Fibroblast of pulmonary artery (primary cell): ENCODE data around the gene ACER2.
"Not testable (repeated sequence)": the region's sequence is repeated elsewhere in the genome, so short reads cannot be mapped to it uniquely, and the experiment has no call there.

ENCODE experiments used
- DNase-seq: peaks from one replicate; pipeline ENCODE4 v3.0.0-alpha.2; 2010; ENCODE audit warnings: low read depth
- H3K4me3 ChIP-seq: replicated peaks from 2 replicates; pipeline ENCODE4 v1.5.1; 2011; ENCODE audit warnings: low read depth, mild to moderate bottlenecking, control low read depth, low read length, moderate library complexity
- TF ChIP-seq, protein P1 (sequence below): IDR thresholded peaks from 2 replicates; pipeline ENCODE4 v1.5.1; 2011; ENCODE audit warnings: mild to moderate bottlenecking, control low read depth, low read length, inconsistent platforms; ENCODE audit errors: missing control alignments

The ACER2 gene

DNA sequence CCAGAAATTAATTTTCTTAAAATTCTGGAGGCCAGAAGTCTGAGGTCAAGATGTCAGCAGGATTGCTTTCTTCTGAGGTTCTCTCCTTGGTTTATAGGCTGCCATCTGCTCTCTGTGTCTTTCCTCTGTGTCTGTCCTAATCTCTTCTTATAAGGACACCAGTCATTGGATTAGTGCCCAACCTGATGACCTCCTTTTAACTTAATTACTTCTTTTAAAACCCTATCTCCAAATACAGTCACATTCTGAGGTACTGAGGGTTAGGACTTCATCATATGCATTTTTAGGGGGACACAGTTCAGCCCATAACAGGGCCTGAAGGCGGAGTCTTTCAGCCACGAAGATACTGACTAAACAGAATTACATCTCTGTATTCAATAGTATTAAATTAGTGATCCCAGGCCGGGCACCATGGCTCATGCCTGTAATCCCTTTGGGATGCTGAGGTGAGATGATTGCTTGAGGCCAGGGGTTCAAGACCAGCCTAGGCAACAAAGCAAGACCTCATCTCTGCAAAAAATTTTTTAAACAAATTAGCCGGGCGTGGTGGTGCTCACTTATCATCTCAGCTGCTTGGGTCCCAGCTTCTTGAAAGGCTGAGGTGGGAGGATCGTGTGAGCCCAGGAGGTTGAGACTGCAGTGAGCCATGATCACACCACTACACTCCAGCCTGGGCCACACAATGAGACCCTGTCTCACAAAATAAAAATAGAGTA lies 22.9 kb upstream of the ACER2 start:
- TF ChIP-seq, protein P1, sequence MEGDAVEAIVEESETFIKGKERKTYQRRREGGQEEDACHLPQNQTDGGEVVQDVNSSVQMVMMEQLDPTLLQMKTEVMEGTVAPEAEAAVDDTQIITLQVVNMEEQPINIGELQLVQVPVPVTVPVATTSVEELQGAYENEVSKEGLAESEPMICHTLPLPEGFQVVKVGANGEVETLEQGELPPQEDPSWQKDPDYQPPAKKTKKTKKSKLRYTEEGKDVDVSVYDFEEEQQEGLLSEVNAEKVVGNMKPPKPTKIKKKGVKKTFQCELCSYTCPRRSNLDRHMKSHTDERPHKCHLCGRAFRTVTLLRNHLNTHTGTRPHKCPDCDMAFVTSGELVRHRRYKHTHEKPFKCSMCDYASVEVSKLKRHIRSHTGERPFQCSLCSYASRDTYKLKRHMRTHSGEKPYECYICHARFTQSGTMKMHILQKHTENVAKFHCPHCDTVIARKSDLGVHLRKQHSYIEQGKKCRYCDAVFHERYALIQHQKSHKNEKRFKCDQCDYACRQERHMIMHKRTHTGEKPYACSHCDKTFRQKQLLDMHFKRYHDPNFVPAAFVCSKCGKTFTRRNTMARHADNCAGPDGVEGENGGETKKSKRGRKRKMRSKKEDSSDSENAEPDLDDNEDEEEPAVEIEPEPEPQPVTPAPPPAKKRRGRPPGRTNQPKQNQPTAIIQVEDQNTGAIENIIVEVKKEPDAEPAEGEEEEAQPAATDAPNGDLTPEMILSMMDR, result no peak
- no peak overlapping the region for H3K4me3 ChIP-seq
- DNase-seq, result no peak

DNA sequence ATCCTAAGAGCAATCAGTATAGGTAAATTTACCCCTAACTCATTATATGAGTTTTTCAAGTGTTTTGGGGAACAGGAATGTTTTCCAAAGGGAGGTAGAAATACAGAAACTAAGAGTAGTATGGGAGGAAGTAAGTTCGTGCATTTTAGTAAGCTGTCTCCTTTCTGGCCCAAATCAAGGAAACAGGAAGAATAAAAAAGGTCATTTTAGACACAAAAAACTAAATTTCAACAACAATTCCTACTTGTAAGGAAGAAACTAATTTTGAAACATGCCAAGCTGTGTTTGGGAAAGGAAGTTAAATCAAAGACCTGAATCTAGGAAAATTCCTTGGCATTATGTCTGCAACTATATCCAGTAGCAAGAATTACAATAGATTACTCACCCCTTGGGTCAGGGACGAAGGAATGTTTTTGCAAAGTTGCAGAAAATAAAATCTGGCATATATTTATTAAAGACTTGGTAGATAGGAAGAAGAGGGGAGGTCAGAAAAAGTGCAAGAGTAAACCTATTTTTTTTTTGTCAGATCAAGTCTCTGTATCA lies 22.2 kb upstream of the ACER2 start:
- no peak overlapping the region for H3K4me3 ChIP-seq
- TF ChIP-seq, protein P1, result no peak
- DNase-seq, result peak; percentile 64

DNA sequence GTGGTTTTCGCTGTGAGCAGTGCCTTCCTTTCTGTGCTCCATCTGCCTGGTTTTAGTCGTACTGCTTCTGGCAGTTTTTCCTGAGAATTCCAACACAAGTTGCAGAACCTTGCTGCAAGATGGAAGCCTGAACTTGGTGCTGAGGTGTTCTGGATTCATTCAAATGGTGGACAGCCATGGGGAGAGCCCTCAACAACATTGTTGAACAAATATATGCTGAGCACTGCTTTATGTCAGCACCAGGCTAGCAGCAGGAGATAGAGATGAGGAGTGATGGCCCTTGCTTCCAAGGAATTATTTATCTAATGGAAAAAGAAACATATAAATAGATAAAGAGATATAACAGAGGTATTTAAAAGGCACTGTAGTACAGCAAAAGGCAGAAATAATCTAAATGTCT lies 21.5 kb upstream of the ACER2 start:
- no peak for DNase-seq
- TF ChIP-seq, protein P1, result no peak
- no peak overlapping the region for H3K4me3 ChIP-seq

DNA sequence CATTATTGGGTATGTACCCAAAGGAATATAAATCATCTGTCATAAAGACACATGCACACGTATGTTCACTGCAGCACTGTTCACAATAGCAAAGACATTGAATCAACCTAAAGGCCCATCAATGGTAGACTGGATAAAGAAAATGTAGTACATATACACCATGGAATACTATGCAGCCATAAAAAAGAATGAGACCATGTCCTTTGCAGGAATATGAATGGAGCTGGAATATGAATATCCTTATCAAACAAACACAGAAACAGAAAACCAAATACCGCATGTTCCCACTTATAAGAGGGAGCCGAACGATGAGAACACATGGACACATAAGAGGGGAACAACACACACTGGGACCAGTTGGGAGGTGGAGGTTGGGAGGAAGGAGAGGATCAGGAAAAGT lies 19.3 kb upstream of the ACER2 start:
- H3K4me3 ChIP-seq, DNase-seq: not testable (repeated sequence)

DNA sequence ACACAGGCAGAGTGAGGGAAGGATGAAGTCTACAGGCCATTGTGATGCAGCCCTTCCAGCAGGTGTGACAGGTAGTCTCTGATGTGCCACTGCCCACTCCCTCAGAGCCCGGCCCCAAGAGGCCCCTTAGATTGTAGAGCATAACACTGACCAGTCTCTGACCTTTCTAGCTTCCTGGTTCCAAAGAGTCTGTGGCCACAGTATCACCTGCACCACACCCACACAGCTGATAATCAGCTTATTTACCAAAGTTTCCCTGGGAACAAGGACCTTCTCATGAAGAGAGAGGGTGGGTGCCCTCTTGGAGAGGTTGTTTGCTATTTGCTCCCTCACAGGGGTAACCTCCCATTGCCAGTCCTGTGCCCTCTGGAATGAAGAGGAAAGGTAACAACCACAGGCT lies 11.0 kb upstream of the ACER2 start:
- DNase-seq, result no peak
- no peak overlapping the region for H3K4me3 ChIP-seq
- TF ChIP-seq, protein P1, result no peak

DNA sequence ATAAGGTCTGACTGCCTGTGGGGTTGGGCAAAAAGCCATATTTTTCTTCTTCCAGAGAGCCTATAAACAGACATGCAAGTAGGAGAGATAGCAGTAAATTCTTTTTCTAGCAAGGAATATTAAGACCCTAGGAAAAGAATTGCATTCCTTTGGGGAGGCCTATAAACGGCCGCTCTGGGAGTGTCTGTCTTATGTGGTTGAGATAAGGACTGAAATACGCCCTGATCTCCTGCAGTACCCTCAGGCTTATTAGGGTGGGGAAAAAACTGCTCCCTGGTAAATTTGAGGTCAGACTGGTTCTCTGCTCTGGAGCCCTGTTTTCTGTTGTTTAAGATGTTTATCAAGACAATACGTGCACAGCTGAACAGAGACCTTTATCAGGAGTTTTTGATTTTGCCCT lies 5.6 kb upstream of the ACER2 start:
- not testable (repeated sequence) for DNase-seq, H3K4me3 ChIP-seq

DNA sequence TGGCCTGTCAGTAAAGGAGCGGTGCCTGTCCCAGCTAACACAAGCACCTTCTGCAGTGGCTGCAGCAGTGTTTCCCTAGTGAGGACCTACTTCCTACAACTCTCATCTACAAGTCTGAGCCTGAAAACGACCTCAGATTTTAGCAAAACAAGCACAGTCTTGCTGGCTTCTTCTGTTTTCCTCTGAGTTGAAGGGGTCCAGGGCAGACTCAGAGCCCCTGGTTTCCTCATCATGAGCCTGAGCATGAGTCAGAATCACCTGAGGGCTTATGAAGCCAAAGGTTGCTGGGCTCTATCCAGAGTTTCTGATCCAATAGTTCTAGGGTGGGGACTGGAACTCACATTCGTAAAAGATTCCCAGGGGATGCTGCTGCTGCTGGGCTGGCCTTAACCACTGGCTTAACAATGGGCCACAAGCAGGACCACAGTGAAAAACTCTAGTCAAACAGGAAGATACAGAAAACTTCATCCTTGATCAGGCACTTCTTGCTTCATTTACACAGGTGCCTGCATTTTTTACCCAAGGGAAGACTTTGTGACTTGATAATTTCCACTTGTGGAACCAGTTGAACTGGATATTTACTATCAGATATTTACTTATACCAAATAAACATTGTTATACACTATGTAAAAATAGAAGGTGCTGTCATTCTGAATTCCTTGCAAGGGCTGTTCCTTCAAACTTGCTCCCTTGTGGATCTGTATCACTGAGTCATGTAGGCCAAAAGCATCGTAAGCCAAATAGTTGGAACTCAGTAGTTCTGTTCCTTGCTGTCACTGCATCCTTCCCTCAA lies 4.3 kb upstream of the ACER2 start:
- no peak for DNase-seq
- TF ChIP-seq, protein P1, result no peak
- H3K4me3 ChIP-seq, result no peak overlapping the region
